RWPE1 (cell line): ENCODE results near the gene SHROOM3.

Experiments
- CTCF ChIA-PET: fragments of 350-600 bp; sonication (Branson Sonifier 250); formaldehyde crosslinking; extraction: SDS; loops from one replicate; lab custom pipeline; 2021; lab: Yijun Ruan, JAX
- POLR2A ChIA-PET: fragments of 400-600 bp; formaldehyde crosslinking; extraction: SDS; loops from one replicate; lab custom pipeline; 2020; ENCODE audit warnings: antibody characterized with exemption; ENCODE audit not compliant: low non-redundant PET; lab: Yijun Ruan, JAX
- DNase-seq: peaks from one replicate; pipeline ENCODE4 v3.0.0; 2012; ENCODE audit warnings: low spot score
- H3K27ac ChIP-seq: fragments of 450-650 bp; 2 replicates; pipeline ENCODE4 v1.5.1; 2017
- TF ChIP-seq, protein P1 (sequence below): fragments of 450-650 bp; conservative IDR thresholded peaks from 2 replicates; pipeline ENCODE4 v1.5.1; 2017; ENCODE audit warnings: low read depth, mild to moderate bottlenecking

The SHROOM3 gene

DNA sequence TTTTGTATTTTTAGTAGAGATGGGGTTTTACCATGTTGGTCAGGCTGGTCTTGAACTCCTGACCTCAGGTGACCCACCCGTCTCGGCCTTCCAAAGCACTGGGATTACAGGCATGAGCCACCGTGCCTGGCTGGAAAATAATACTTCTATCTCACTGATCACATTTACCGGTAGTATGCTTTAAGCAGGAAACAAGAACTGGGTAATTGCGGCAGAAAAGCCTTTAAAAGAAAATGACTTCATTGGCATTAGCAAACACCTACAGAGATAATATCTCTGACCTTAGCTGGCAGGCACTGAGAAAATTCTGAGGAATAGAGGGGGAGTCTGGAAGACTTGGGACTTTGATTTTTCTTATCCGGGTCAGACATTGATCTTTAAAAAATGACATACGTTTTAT, 78.5 kb downstream of the SHROOM3 start:
- TF ChIP-seq, protein P1, sequence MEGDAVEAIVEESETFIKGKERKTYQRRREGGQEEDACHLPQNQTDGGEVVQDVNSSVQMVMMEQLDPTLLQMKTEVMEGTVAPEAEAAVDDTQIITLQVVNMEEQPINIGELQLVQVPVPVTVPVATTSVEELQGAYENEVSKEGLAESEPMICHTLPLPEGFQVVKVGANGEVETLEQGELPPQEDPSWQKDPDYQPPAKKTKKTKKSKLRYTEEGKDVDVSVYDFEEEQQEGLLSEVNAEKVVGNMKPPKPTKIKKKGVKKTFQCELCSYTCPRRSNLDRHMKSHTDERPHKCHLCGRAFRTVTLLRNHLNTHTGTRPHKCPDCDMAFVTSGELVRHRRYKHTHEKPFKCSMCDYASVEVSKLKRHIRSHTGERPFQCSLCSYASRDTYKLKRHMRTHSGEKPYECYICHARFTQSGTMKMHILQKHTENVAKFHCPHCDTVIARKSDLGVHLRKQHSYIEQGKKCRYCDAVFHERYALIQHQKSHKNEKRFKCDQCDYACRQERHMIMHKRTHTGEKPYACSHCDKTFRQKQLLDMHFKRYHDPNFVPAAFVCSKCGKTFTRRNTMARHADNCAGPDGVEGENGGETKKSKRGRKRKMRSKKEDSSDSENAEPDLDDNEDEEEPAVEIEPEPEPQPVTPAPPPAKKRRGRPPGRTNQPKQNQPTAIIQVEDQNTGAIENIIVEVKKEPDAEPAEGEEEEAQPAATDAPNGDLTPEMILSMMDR = no peak
- POLR2A ChIA-PET = no interaction called here
- DNase-seq = no peak
- no peak overlapping the region for H3K27ac ChIP-seq
- CTCF ChIA-PET = interaction anchor here (0.6 kb wide), 1 partner anchor 524 kb away, joined by 4 read pairs; no protein-coding TSS in a partner anchor

DNA sequence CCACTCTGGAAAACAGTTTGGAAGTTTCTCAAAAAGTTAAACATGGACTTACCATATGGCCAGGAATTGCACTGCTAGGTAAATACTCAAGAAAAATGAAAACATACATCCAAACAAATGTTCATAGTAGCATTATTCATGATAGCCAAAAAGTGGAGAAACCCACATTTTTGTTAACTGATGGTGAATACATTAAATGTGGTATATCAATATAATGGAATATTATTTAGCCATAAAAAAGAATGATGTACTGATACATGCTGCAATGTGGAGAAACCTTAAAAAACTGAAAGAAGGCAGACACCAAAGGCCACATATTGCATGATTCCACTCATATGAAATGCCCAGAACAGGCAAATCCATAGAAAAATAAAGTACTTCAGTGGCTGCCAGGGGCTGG, 79.1 kb downstream of the SHROOM3 start:
- H3K27ac ChIP-seq = no peak overlapping the region
- CTCF ChIA-PET = no interaction called here
- TF ChIP-seq, protein P1 = no peak
- no peak for DNase-seq
- POLR2A ChIA-PET = no interaction called here

DNA sequence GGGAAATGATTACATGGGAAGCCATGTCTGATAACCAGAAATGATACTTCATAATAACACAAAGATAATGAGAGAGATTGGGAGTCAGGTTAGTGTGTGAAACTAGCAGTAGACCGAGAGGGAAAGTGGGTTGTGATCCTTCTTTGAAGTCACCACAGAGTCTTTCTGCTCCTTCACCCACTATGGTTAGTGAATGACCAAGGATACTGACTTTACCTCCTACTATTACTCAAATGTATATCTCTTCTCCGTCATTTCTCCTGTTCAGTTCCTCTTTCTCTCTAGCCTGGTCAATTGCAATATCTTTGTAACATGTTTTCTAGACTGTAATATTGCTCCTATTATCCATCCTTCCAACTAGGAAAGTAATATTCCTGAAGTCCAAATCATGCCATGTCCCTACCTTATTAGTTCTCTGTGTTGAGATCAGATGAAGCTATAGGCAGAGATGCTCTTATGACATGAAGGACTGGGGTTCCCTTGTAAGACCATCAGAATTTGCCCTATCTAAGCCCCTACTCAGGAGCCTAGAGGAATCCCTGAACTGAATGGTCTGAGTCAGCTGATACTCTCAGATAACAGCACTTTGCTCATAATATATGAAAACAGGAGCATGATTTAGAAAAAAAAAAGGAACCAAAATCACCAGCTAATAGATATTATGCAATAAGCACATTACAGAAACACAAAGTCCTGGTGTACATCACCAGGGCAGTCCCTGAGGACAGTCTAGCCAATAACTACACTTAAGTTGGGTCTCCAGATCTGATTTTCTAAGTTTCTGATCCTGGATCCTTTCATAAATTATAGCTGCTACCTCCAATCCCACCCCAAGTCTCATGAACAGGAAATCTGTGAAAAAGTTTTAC, 81.2 kb downstream of the SHROOM3 start:
- ChIA-PET CTCF (interaction anchor here (0.7 to 0.8 kb wide), 2 partner anchors 9 to 837 kb away, joined by 3 read pairs; no protein-coding TSS in a partner anchor), POLR2A (no interaction called here)
- TF ChIP-seq, protein P1 = no peak
- no peak overlapping the region for H3K27ac ChIP-seq
- DNase-seq = no peak

DNA sequence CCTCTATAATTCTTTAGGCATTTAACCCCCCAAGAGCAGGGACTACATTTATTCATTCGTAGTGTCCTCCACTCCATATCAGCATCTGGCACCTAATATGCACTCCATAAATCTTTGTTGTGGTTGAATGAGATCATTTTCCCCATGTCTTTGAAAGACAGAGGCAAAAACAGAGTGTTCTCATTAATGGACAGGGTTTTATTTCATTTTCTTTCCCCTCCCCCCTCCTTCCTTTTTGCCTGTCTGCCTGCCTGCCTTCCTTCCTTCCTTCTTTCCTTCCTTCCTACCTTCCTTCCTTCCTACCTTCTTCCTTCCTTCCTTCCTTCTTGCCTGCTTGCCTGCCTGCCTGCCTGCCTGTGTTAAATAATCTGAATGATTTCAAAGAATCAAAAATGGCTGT, 83.2 kb downstream of the SHROOM3 start:
- CTCF ChIA-PET = no interaction called here
- POLR2A ChIA-PET = no interaction called here
- TF ChIP-seq, protein P1 = no peak
- no peak for DNase-seq
- no peak overlapping the region for H3K27ac ChIP-seq

DNA sequence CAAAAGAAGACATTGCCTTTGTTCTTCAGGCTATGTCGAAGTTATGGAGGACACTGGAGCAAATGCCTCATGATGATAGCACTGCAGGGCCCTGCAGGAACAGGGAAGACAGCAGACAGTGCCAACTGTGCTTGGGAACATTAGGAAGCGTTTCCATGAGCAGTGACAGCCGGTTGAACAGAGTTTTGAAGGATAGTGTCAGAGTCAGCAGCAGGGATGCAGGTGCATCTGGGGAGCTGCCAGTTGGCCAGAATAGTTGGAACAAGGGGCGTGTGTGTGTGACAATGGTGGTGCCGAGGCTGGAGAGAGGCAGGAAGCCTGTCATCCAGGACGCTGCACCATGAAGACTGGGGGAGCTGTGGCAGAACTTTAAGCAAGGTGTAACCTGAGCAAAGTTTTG, 88.6 kb downstream of the SHROOM3 start:
- H3K27ac ChIP-seq = no peak overlapping the region
- ChIA-PET CTCF (no interaction called here), POLR2A (no interaction called here)
- TF ChIP-seq, protein P1 = no peak
- DNase-seq = no peak

DNA sequence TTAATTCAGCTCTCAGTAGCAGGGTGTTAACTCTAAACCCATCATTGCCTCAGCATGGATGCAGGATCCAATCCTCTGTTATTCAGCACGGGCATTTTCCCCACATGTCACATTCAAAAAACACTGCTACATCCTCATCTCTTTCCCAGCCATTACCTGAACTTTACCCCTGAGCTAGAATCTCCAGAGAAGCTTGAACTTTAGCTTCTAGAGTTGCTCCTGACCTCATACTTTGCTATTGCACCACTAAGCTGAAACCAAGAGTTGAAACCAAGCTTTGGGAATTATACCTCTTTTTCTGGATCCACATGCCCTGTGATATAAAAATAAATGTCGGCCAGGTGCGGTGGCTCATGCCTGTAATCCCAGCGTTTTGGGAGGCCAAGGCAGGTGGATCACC, 90.7 kb downstream of the SHROOM3 start:
- TF ChIP-seq, protein P1 = no peak
- DNase-seq = no peak
- ChIA-PET POLR2A (no interaction called here), CTCF (no interaction called here)
- H3K27ac ChIP-seq = no peak overlapping the region
